GM12878 (cell line): Measurements from ENCODE around the gene DHRS1. TPM values are rescaled to one million over a fixed set of nuclear protein-coding genes. Genes with fewer than 3 reads are reported as not detected.

Experiments
- ATAC-seq: fragments of 200-7000 bp; cut with Tn5 transposase; 3 replicates; pipeline ENCODE4 v1.9.1; 2020; ENCODE audit warnings: mild to moderate bottlenecking, moderate library complexity
- BruUV-seq: library from RNA; stranded (reverse); fragments of 400-500 nt; replicated peaks from 2 replicates; lab custom pipeline; 2021; lab: Mats Ljungman, UMichigan
- CTCF ChIA-PET: fragments of 300-600 bp; sonication (Branson Sonifier 250); formaldehyde crosslinking; extraction: SDS; loops from one replicate; lab custom pipeline; 2021; ENCODE audit warnings: inconsistent platforms; lab: Yijun Ruan, JAX
- POLR2A ChIA-PET: fragments of 350-600 bp; formaldehyde crosslinking; extraction: SDS; loops from one replicate; lab custom pipeline; 2021; ENCODE audit warnings: inconsistent platforms; lab: Charles Lee
- RAD21 ChIA-PET: fragments of 300-600 bp; sonication (Branson Sonifier 250); formaldehyde crosslinking; loops from one replicate; lab custom pipeline; 2023; ENCODE audit warnings: antibody characterized with exemption; ENCODE audit not compliant: unreplicated experiment; lab: Charles Lee
- SMC1A ChIA-PET: fragments of 300-600 bp; sonication (Branson Sonifier 250); formaldehyde crosslinking; loops from one replicate; lab custom pipeline; 2023; ENCODE audit not compliant: unreplicated experiment, uncharacterized antibody; lab: Charles Lee
- DNase-seq: peaks from one replicate; pipeline ENCODE4 v3.0.0-alpha.2; 2011; ENCODE audit warnings: low read depth, low spot score
- FAIRE-seq: peaks from 3 replicates; lab custom pipeline; 2011; peaks lifted over from hg19 to GRCh38; lab: Jason Lieb, UNC
- H2AFZ ChIP-seq: 2 replicates; pipeline ENCODE4 v1.6.0; 2011; ENCODE audit warnings: low read depth, low read length, control low read depth; ENCODE audit not compliant: control insufficient read depth
- H3K27ac ChIP-seq: 2 replicates; pipeline ENCODE4 v1.5.1; 2011; ENCODE audit warnings: control low read depth; ENCODE audit not compliant: control insufficient read depth, insufficient read depth
- H3K27me3 ChIP-seq, 2 experiments: replicated peaks in 1 of 2; 2 replicates each; pipeline versions ENCODE4 v1.6.0 to v1.6.1; 2011; ENCODE audit warnings: low read length in 1 of 2; ENCODE audit not compliant: control insufficient read depth in 2 of 2, insufficient read depth in 2 of 2
- H3K36me3 ChIP-seq, 2 experiments: 2 replicates each; pipeline ENCODE4 v1.5.1; 2011; ENCODE audit warnings: low read length in 1 of 2; ENCODE audit not compliant: control insufficient read depth in 2 of 2, insufficient read depth in 2 of 2
- H3K4me1 ChIP-seq: 2 replicates; pipeline ENCODE4 v1.6.1; 2011; ENCODE audit warnings: mild to moderate bottlenecking, low read length, moderate library complexity, mixed read lengths; ENCODE audit not compliant: control insufficient read depth, insufficient read depth
- H3K4me2 ChIP-seq: 2 replicates; pipeline ENCODE4 v1.6.0; 2011; ENCODE audit warnings: control low read depth; ENCODE audit not compliant: control insufficient read depth, insufficient read depth
- H3K4me3 ChIP-seq: fragments of 200-600 bp; sonication (generic); 2 replicates; pipeline ENCODE4 v1.5.1; 2016
- H3K79me2 ChIP-seq: 2 replicates; pipeline ENCODE4 v1.6.0; 2011; ENCODE audit warnings: low read length; ENCODE audit not compliant: control insufficient read depth, insufficient read depth
- H3K9ac ChIP-seq: 2 replicates; pipeline ENCODE4 v1.8.0; 2011; ENCODE audit warnings: low read length, control low read depth, mixed read lengths; ENCODE audit not compliant: control insufficient read depth, insufficient read depth
- H3K9me3 ChIP-seq: replicated peaks from 3 replicates; pipeline ENCODE4 v1.5.1; 2011; ENCODE audit warnings: mild to moderate bottlenecking, low read length; ENCODE audit not compliant: control insufficient read depth, insufficient read depth
- H4K20me1 ChIP-seq: 2 replicates; pipeline ENCODE4 v1.6.0; 2011; ENCODE audit not compliant: control insufficient read depth, insufficient read depth
- BACH1 ChIP-seq: fragments of 450-650 bp; IDR thresholded peaks from 2 replicates; pipeline ENCODE4 v1.6.1; 2017; ENCODE audit warnings: mild to moderate bottlenecking, borderline replicate concordance
- BCL11A ChIP-seq: IDR thresholded peaks from 2 replicates; pipeline ENCODE4 v1.6.1; 2011; ENCODE audit warnings: low read depth, low read length
- CBX5 ChIP-seq: sonication (generic); IDR thresholded peaks from 2 replicates; pipeline ENCODE4 v1.6.1; 2016; ENCODE audit warnings: low read depth, moderate library complexity, mild to moderate bottlenecking, inconsistent platforms
- CEBPB ChIP-seq, 2 experiments: fragments of 150-350 bp in 1 of 2; IDR thresholded peaks; 2 replicates each; pipeline ENCODE4 v1.6.1; 2012 to 2014; ENCODE audit warnings: low read depth in 2 of 2, low read length in 2 of 2, borderline replicate concordance in 1 of 2, inconsistent platforms in 1 of 2
- CHD2 ChIP-seq: IDR thresholded peaks from 2 replicates; pipeline ENCODE4 v1.6.1; 2011; ENCODE audit warnings: low read depth, low read length, improper control_type of control experiment, borderline replicate concordance
- CREM ChIP-seq: IDR thresholded peaks from 2 replicates; pipeline ENCODE4 v1.6.1; 2014; ENCODE audit warnings: antibody characterized with exemption, low read depth
- EED ChIP-seq: sonication (generic); IDR thresholded peaks from 2 replicates; pipeline ENCODE4 v1.6.1; 2016; ENCODE audit warnings: antibody characterized with exemption, low read depth
- ETV6 ChIP-seq, 2 experiments: fragments of 450-650 bp in 1 of 2; IDR thresholded peaks in 1 of 2; conservative IDR thresholded peaks in 1 of 2; 2 replicates each; pipeline ENCODE4 v1.6.1; 2014; ENCODE audit warnings: antibody characterized with exemption in 1 of 2, borderline replicate concordance in 1 of 2, low read depth in 1 of 2, mild to moderate bottlenecking in 1 of 2, moderate library complexity in 1 of 2
- FOXM1 ChIP-seq: IDR thresholded peaks from 2 replicates; pipeline ENCODE4 v1.6.1; 2012; ENCODE audit warnings: low read depth, mild to moderate bottlenecking, inconsistent platforms, low read length, moderate library complexity
- GATAD2B ChIP-seq: fragments of 450-650 bp; conservative IDR thresholded peaks from 2 replicates; pipeline ENCODE4 v1.6.1; 2017; ENCODE audit warnings: low read depth, mild to moderate bottlenecking, moderate library complexity
- HSF1 ChIP-seq: fragments of 150-350 bp; IDR thresholded peaks from 2 replicates; pipeline ENCODE4 v1.6.1; 2014; ENCODE audit warnings: mild to moderate bottlenecking, low read depth, low read length
- IKZF1 ChIP-seq: fragments of 450-650 bp; conservative IDR thresholded peaks from 2 replicates; pipeline ENCODE4 v1.6.1; 2017; ENCODE audit warnings: antibody characterized with exemption, mild to moderate bottlenecking
- IKZF2 ChIP-seq, 2 experiments: fragments of 450-650 bp; IDR thresholded peaks; 2 replicates each; pipeline ENCODE4 v1.6.1; 2017; ENCODE audit warnings: mild to moderate bottlenecking in 2 of 2, moderate library complexity in 2 of 2
- IRF3 ChIP-seq: fragments of 450-650 bp; IDR thresholded peaks from 2 replicates; pipeline ENCODE4 v1.6.1; 2014; ENCODE audit warnings: mild to moderate bottlenecking
- KAT2A ChIP-seq: conservative IDR thresholded peaks from 2 replicates; pipeline ENCODE4 v1.6.1; 2011; ENCODE audit warnings: low read depth, low read length; ENCODE audit not compliant: control insufficient read depth
- MEF2B ChIP-seq: fragments of 450-650 bp; IDR thresholded peaks from 2 replicates; pipeline ENCODE4 v1.6.1; 2018; ENCODE audit warnings: mild to moderate bottlenecking, moderate library complexity; ENCODE audit not compliant: partially characterized antibody, poor library complexity, severe bottlenecking
- MTA3 ChIP-seq: IDR thresholded peaks from 2 replicates; pipeline ENCODE4 v1.6.1; 2012; ENCODE audit warnings: low read length, inconsistent platforms, borderline replicate concordance
- NBN ChIP-seq: fragments of 450-650 bp; IDR thresholded peaks from 2 replicates; pipeline ENCODE4 v1.6.1; 2016
- NFYA ChIP-seq: IDR thresholded peaks from 2 replicates; pipeline ENCODE4 v1.6.1; 2011; ENCODE audit warnings: low read depth, mild to moderate bottlenecking, low read length, improper control_type of control experiment, borderline replicate concordance
- RUNX3 ChIP-seq: IDR thresholded peaks from 2 replicates; pipeline ENCODE4 v1.6.1; 2012; ENCODE audit warnings: low read length, inconsistent platforms
- SMC3 ChIP-seq: IDR thresholded peaks from 2 replicates; pipeline ENCODE4 v1.6.1; 2011; ENCODE audit warnings: low read length, improper control_type of control experiment, borderline replicate concordance
- SREBF2 ChIP-seq: IDR thresholded peaks from 2 replicates; pipeline ENCODE4 v1.6.1; 2012; ENCODE audit warnings: mild to moderate bottlenecking, low read length
- TCF12 ChIP-seq: IDR thresholded peaks from 2 replicates; pipeline ENCODE4 v1.6.1; 2011; ENCODE audit warnings: low read depth, mild to moderate bottlenecking, low read length
- WGBS: methylation state at CpG from one replicate; pipeline ENCODE4 v1.1.6; 2016; ENCODE audit warnings: low lambda C conversion rate; ENCODE audit not compliant: insufficient replicate concordance, insufficient coverage; ENCODE audit errors: missing lambda C conversion rate; 5-methylcytosine and 5-hydroxymethylcytosine counted together
- in situ Hi-C: fragments of 300-500 bp; cut with MboI; formaldehyde crosslinking; loops from 9 replicates; pipeline ENCODE4 v1.14.3; 2018; ENCODE audit warnings: mixed read lengths
- intact Hi-C: fragments of 100-400 bp; cut with micrococcal nuclease; formaldehyde crosslinking; loops from one replicate; pipeline ENCODE4 v1.14.2; 2022; ENCODE audit not compliant: unreplicated experiment
- polyA plus RNA-seq, 11 experiments: library from polyadenylated mRNA; depleted of rRNA in 4 of 11; unstranded in 6 of 11; stranded (reverse) in 5 of 11; fragments of >200 nt; fragmentation: Nextera tagmentation in 4 of 11; fragmentation: Illumina TruSeq in 1 of 11; extraction: Ambion mirVana in 4 of 11; extraction: Trizol in 1 of 11; gene quantifications; 1 replicate in 1 of 11; 2 replicates in 10 of 11; pipeline versions ENCODE4 v1.2.1 to v1.2.3, GENCODE V29; 2011 to 2016; ENCODE audit warnings: inconsistent platforms in 2 of 11, missing spikeins in 2 of 11, low read depth in 1 of 11
- total RNA-seq, 4 experiments: library from RNA; depleted of rRNA in 3 of 4; stranded (reverse); fragments of >200 nt in 3 of 4; fragmentation: Illumina TruSeq in 1 of 4; extraction: Trizol in 1 of 4; gene quantifications; 2 replicates each; pipeline versions ENCODE4 v1.2.1 to v1.2.3, GENCODE V29; 2013 to 2021

DHRS1 gene
- total and polyA plus RNA-seq, 10 of the 15 experiments (the other 5 are each of a cell fraction or from before 2014, with no cell fraction given), result 12.1 to 45.0 (median 25.7) TPM

GRCh38 chr14:24274101-24274543 lies 25.5 kb downstream of the DHRS1 start:
- DNase-seq (peak; percentile 93), FAIRE-seq (peak; percentile 69), ATAC-seq (peak; percentile 58)
- peak overlapping the region; percentile 64 for H3K27ac ChIP-seq
- peak overlapping the region; percentile 64 for H3K4me2 ChIP-seq
- in situ Hi-C loops, result no loop called here
- H3K4me3 ChIP-seq, result peak overlapping the region; percentile 35; the same call in 1 of the 2 replicates
- 0% methylated on average over 3 of the region's 3 CpGs for WGBS
- POLR2A ChIA-PET, result interaction anchor here (0.7 to 10.9 kb wide), 13 partner anchors 9 to 1508 kb away, joined by 3 to 171 read pairs (median 5); partner anchors contain the start of genes DHRS1, NOP9 and TINF2
- H4K20me1 ChIP-seq, result no peaks in the 10 kb centered on the region
- H3K9ac ChIP-seq, result peak overlapping the region; percentile 31; the same call in 1 of the 2 replicates
- peaks cover 0 to 7% of the 10 kb centered on the region in 2 experiments; a peak in 1 of 4 replicates for H3K36me3 ChIP-seq
- SMC1A ChIA-PET, result interaction anchor here (0.7 to 11.8 kb wide), 11 partner anchors 11 to 193 kb away, joined by 3 to 141 read pairs (median 3); partner anchors contain the start of genes DCAF11, DHRS1, NOP9 and TINF2
- H2AFZ ChIP-seq, result peak overlapping the region; percentile 78
- H3K4me1 ChIP-seq, result peaks cover 49% of the 10 kb centered on the region
- intact Hi-C loops, result loop anchor here (1.0 kb wide), 1 partner anchor 31 kb away; no protein-coding TSS in a partner anchor
- CTCF ChIA-PET, result interaction anchor here (1.1 to 17.1 kb wide), 8 partner anchors 8 to 157 kb away, joined by 3 to 269 read pairs (median 8); partner anchors contain the start of genes CIDEB, DHRS1, IRF9 and NOP9
- RAD21 ChIA-PET, result interaction anchor here (1.1 to 5.6 kb wide), 8 partner anchors 11 to 159 kb away, joined by 3 to 59 read pairs (median 6); partner anchors contain the start of genes CIDEB, DCAF11, MDP1 and NRL
- no peaks in the 10 kb centered on the region for H3K27me3 ChIP-seq
- BruUV-seq, result no TSS peak
- no peaks in the 10 kb centered on the region; the same call in 2 of the 3 replicates for H3K9me3 ChIP-seq
- peaks cover 14% of the 10 kb centered on the region for H3K79me2 ChIP-seq
- TF ChIP-seq EED, result peak; percentile 97
- peak; percentile 95 for TF ChIP-seq BCL11A
- no peak for TF ChIP-seq MEF2B
- TF ChIP-seq HSF1, result no peak
- no peak for TF ChIP-seq IRF3
- no peak for TF ChIP-seq CBX5
- peak; percentile 85 for TF ChIP-seq CREM
- TF ChIP-seq ETV6 (conservative IDR thresholded peaks at IDR 0.05 in 1 of 2, IDR thresholded peaks at IDR 0.05 in 1 of 2; ENCODE audit: borderline replicate concordance in 1 of 2, low read depth in 1 of 2), result peak in 1 of 2 experiments; percentile 88; a peak in 2 of 4 replicates
- TF ChIP-seq BACH1, result peak; percentile 81; the same call in 1 of the 2 replicates
- TF ChIP-seq CHD2, result no peak; the same call in 1 of the 2 replicates
- TF ChIP-seq KAT2A, result no peak
- TF ChIP-seq SMC3, result peak; percentile 0; the same call in 1 of the 2 replicates
- TF ChIP-seq MTA3, result no peak; the same call in 1 of the 2 replicates
- peak; percentile 90 for TF ChIP-seq NBN
- TF ChIP-seq IKZF2 (IDR thresholded peaks at IDR 0.05), result peak; percentile 98
- TF ChIP-seq GATAD2B, result peak; percentile 50; the same call in 1 of the 2 replicates
- TF ChIP-seq FOXM1, result peak; percentile 75; the same call in 1 of the 2 replicates
- no peak for TF ChIP-seq TCF12
- TF ChIP-seq CEBPB (IDR thresholded peaks at IDR 0.05; ENCODE audit: borderline replicate concordance in 1 of 2, low read depth in 2 of 2, low read length in 2 of 2), result peak in 1 of 2 experiments; percentile 64; a peak in 1 of 4 replicates
- peak; percentile 55 for TF ChIP-seq RUNX3
- TF ChIP-seq NFYA, result no peak
- TF ChIP-seq IKZF1, result peak; percentile 95
- no peak for TF ChIP-seq SREBF2
